ENCODE results near the gene ISCU.

- TF ChIP-seq SUZ12 (IDR thresholded peaks at IDR 0.05; ENCODE audit: extremely low read depth, insufficient read depth, insufficient read length) (no peak), ZNF274 (IDR thresholded peaks at IDR 0.05; ENCODE audit: low read depth, low read length) (no peak)
Measured at GRCh38 chr12:108526482-108527165, 35.8 kb upstream of the ISCU start.

Measured in NT2/D1 (cell line).